RPMI7951 (cell line): Measurements from ENCODE around the gene SPOP. TPM values are rescaled to one million over a fixed set of nuclear protein-coding genes. Genes with fewer than 3 reads are reported as not detected.
"Not testable (repeated sequence)": the region's sequence is repeated elsewhere in the genome, so short reads cannot be mapped to it uniquely, and the experiment has no call there.

Source experiments
- DNase-seq: peaks from one replicate; pipeline ENCODE4 v3.0.0-alpha.2; 2012; ENCODE audit warnings: low read depth
- total RNA-seq: library from RNA; depleted of rRNA; stranded (reverse); fragments of >200 nt; shearing (Covaris generic); gene quantifications from 2 replicates; pipeline ENCODE4 v1.2.3, GENCODE V29; 2014; rRNA removed

SPOP gene
- total RNA-seq, 1 experiment from 2014 or later: 32.1 TPM

- DNase-seq: no peak
Measured at GRCh38 chr17:49551221-49552069, 126.5 kb downstream of the SPOP start.

- not testable (repeated sequence) for DNase-seq
Measured at GRCh38 chr17:49550764-49551163, 127.1 kb downstream of the SPOP start.

GRCh38 chr17:49549691-49550678 lies 127.9 kb downstream of the SPOP start:
- DNase-seq: no peak

- no peak for DNase-seq
Measured at GRCh38 chr17:49549311-49549605, 128.6 kb downstream of the SPOP start.

Other genes starting within 250 kb of the SPOP start
- gene NGFR, start 182.8 kb downstream of the SPOP start, total RNA-seq: 6.4 and 10.1 TPM in 2 replicates
- gene NXPH3, start 102.2 kb downstream of the SPOP start, total RNA-seq: not detected in 2 replicates
- gene SLC35B1, start 29.9 kb upstream of the SPOP start, total RNA-seq: 52.0 and 63.8 TPM in 2 replicates
- 3.5 and 5.3 TPM in 2 replicates for gene FAM117A, start 86.0 kb upstream of the SPOP start, total RNA-seq
- gene KAT7, start 110.6 kb upstream of the SPOP start, total RNA-seq: 32.6 and 38.1 TPM in 2 replicates
- gene TAC4, start 170.0 kb upstream of the SPOP start, total RNA-seq: not detected in 2 replicates